Panc1 (cell line): ENCODE measurements around the gene NCKAP5. TPM values are rescaled to one million over a fixed set of nuclear protein-coding genes. Genes with fewer than 3 reads are reported as not detected.

ENCODE experiments used
- ATAC-seq: fragments of 200-7000 bp; cut with Tn5 transposase; 2 replicates; pipeline ENCODE4 v1.9.1; 2020; ENCODE audit warnings: mild to moderate bottlenecking, moderate library complexity
- BruUV-seq: library from RNA; stranded (reverse); fragments of 400-500 nt; replicated peaks from 2 replicates; lab custom pipeline; 2021; lab: Mats Ljungman, UMichigan
- CTCF ChIA-PET: fragments of 300-600 bp; sonication (Branson Sonifier 250); formaldehyde crosslinking; loops from one replicate; lab custom pipeline; 2022; ENCODE audit warnings: antibody characterized with exemption; lab: Charles Lee
- POLR2A ChIA-PET: fragments of 300-600 bp; sonication (Branson Sonifier 250); formaldehyde crosslinking; loops from one replicate; lab custom pipeline; 2022; ENCODE audit warnings: antibody characterized with exemption; lab: Charles Lee
- DNase-seq: peaks from one replicate; pipeline ENCODE4 v3.0.0-alpha.2; 2010; ENCODE audit warnings: low read depth, low spot score
- H3K27ac ChIP-seq: 2 replicates; pipeline ENCODE4 v1.5.1; 2011; ENCODE audit warnings: mild to moderate bottlenecking, low read length, inconsistent platforms
- H3K27me3 ChIP-seq: fragments of 200-500 bp; sonication (Bioruptor generic); 2 replicates; pipeline ENCODE4 v1.6.0; 2014; ENCODE audit warnings: low read length, inconsistent platforms; ENCODE audit not compliant: control insufficient read depth, insufficient read depth
- H3K36me3 ChIP-seq: fragments of 200-500 bp; sonication (Bioruptor generic); 2 replicates; pipeline ENCODE4 v1.5.1; 2014; ENCODE audit warnings: inconsistent platforms, mild to moderate bottlenecking, low read length, moderate library complexity; ENCODE audit not compliant: control insufficient read depth, insufficient read depth
- H3K4me1 ChIP-seq: 2 replicates; pipeline ENCODE4 v1.5.1; 2011; ENCODE audit warnings: inconsistent platforms, mild to moderate bottlenecking, low read length, moderate library complexity; ENCODE audit not compliant: control insufficient read depth, insufficient read depth
- H3K4me3 ChIP-seq, 2 experiments: 2 replicates each; pipeline ENCODE4 v1.5.1; 2011 to 2012; ENCODE audit warnings: low read depth in 2 of 2, low read length in 2 of 2, mild to moderate bottlenecking in 2 of 2, inconsistent platforms in 1 of 2, moderate library complexity in 1 of 2
- H3K9me3 ChIP-seq: fragments of 200-500 bp; sonication (Bioruptor generic); 2 replicates; pipeline ENCODE4 v1.5.1; 2014; ENCODE audit warnings: low read depth, mild to moderate bottlenecking, inconsistent platforms, low read length, moderate library complexity; ENCODE audit not compliant: control insufficient read depth, insufficient read depth
- CTCF ChIP-seq: fragments of 450-650 bp; IDR thresholded peaks from 2 replicates; pipeline ENCODE4 v1.5.1; 2017; ENCODE audit warnings: mild to moderate bottlenecking
- POLR2AphosphoS5 ChIP-seq: IDR thresholded peaks from 2 replicates; pipeline ENCODE4 v1.6.1; 2012; ENCODE audit warnings: mild to moderate bottlenecking, low read depth, low read length, moderate library complexity
- REST ChIP-seq, 2 experiments: IDR thresholded peaks; 2 replicates each; pipeline ENCODE4 v1.6.1; 2011 to 2012; ENCODE audit warnings: low read depth in 2 of 2, control low read depth in 1 of 2, low read length in 1 of 2, mild to moderate bottlenecking in 1 of 2, moderate library complexity in 1 of 2; ENCODE audit not compliant: insufficient read depth in 1 of 2
- SIN3A ChIP-seq: IDR thresholded peaks from 2 replicates; pipeline ENCODE4 v1.6.1; 2012; ENCODE audit warnings: low read depth, mild to moderate bottlenecking, low read length, moderate library complexity, borderline replicate concordance; ENCODE audit not compliant: insufficient read depth
- TCF7L2 ChIP-seq: IDR thresholded peaks from 2 replicates; pipeline ENCODE4 v1.6.1; 2011; ENCODE audit warnings: mild to moderate bottlenecking, low read depth, low read length, inconsistent platforms
- in situ Hi-C: cut with HindIII; loops from 2 replicates; pipeline ENCODE4 v1.10.0; 2016; ENCODE audit warnings: low sequenced_read_pairs, low pct_unique_long_range_greater_than_20kb
- intact Hi-C: fragments of 100-400 bp; cut with micrococcal nuclease; formaldehyde crosslinking; loops from one replicate; pipeline ENCODE4 v1.10.0; 2022; ENCODE audit not compliant: unreplicated experiment
- total RNA-seq: library from RNA; stranded (reverse); gene quantifications from one replicate; pipeline ENCODE4 v1.2.1, GENCODE V29; 2021; ENCODE audit not compliant: unreplicated experiment

Gene NCKAP5
- total RNA-seq, 1 experiment from 2014 or later: 0.10 TPM

GRCh38 chr2:133409581-133410285, 158.5 kb downstream of the NCKAP5 start:
- Histone ChIP-seq H3K4me1 (no peaks in the 10 kb centered on the region), H3K4me3 (no peak overlapping the region), H3K27me3 (no peaks in the 10 kb centered on the region), H3K27ac (no peak overlapping the region), H3K36me3 (no peaks in the 10 kb centered on the region), H3K9me3 (no peaks in the 10 kb centered on the region)
- in situ Hi-C loops (no loop called here), intact Hi-C loops (no loop called here)
- ChIA-PET CTCF (no interaction called here), POLR2A (no interaction called here)
- TF ChIP-seq POLR2AphosphoS5 (no peak), SIN3A (no peak), REST (IDR thresholded peaks at IDR 0.05; ENCODE audit: insufficient read depth in 1 of 2, low read depth in 2 of 2, low read length in 1 of 2) (no peak), TCF7L2 (no peak), CTCF (no peak)
- BruUV-seq: no TSS peak
- DNase-seq: no peak
- no peak for ATAC-seq

GRCh38 chr2:133408671-133409070, 159.6 kb downstream of the NCKAP5 start:
- in situ Hi-C loops: no loop called here
- H3K9me3 ChIP-seq: no peaks in the 10 kb centered on the region
- no peaks in the 10 kb centered on the region for H3K4me1 ChIP-seq
- H3K4me3 ChIP-seq: no peak overlapping the region
- H3K27ac ChIP-seq: no peak overlapping the region
- TF ChIP-seq TCF7L2: no peak
- TF ChIP-seq REST (IDR thresholded peaks at IDR 0.05; ENCODE audit: insufficient read depth in 1 of 2, low read depth in 2 of 2, low read length in 1 of 2): no peak
- TF ChIP-seq POLR2AphosphoS5: no peak
- TF ChIP-seq CTCF: no peak
- no peak for TF ChIP-seq SIN3A
- ChIA-PET POLR2A (no interaction called here), CTCF (no interaction called here)
- DNase-seq (no peak), ATAC-seq (no peak)
- BruUV-seq: no TSS peak
- intact Hi-C loops: no loop called here
- H3K36me3 ChIP-seq: no peaks in the 10 kb centered on the region
- no peaks in the 10 kb centered on the region for H3K27me3 ChIP-seq
